GM23338 (cell line): ENCODE measurements around the gene PAQR6. TPM values are rescaled to one million over a fixed set of nuclear protein-coding genes. Genes with fewer than 3 reads are reported as not detected.

Source experiments
- ATAC-seq: fragments of 200-7000 bp; cut with Tn5 transposase; 3 replicates; pipeline ENCODE4 v1.9.1; 2020
- DNase-seq: peaks from one replicate; pipeline ENCODE4 v3.0.0-alpha.2; 2015; ENCODE audit warnings: low spot score
- H2AFZ ChIP-seq: fragments of 200-600 bp; sonication (generic); 2 replicates; pipeline ENCODE4 v1.8.0; 2016; ENCODE audit warnings: antibody characterized with exemption, mild to moderate bottlenecking, moderate library complexity
- H3F3A ChIP-seq: fragments of 200-600 bp; sonication (generic); replicated peaks from 2 replicates; pipeline ENCODE4 v1.8.0; 2017; ENCODE audit warnings: antibody characterized with exemption, mixed run types, low read depth
- H3K27ac ChIP-seq: fragments of 200-600 bp; sonication (generic); 2 replicates; pipeline ENCODE4 v1.6.1; 2016; ENCODE audit warnings: low read depth
- H3K27me3 ChIP-seq: fragments of 200-600 bp; sonication (generic); 2 replicates; pipeline ENCODE4 v1.8.0; 2016; ENCODE audit warnings: mild to moderate bottlenecking, mixed run types, moderate library complexity; ENCODE audit not compliant: insufficient read depth
- H3K36me3 ChIP-seq: fragments of 200-600 bp; sonication (generic); 2 replicates; pipeline ENCODE4 v1.8.0; 2016; ENCODE audit warnings: mild to moderate bottlenecking; ENCODE audit not compliant: insufficient read depth
- H3K4me1 ChIP-seq: fragments of 200-600 bp; sonication (generic); 2 replicates; pipeline ENCODE4 v1.8.0; 2016; ENCODE audit warnings: mild to moderate bottlenecking, moderate library complexity; ENCODE audit not compliant: insufficient read depth
- H3K4me2 ChIP-seq: fragments of 200-600 bp; sonication (generic); 2 replicates; pipeline ENCODE4 v1.7.1; 2017; ENCODE audit warnings: mixed run types
- H3K4me3 ChIP-seq: fragments of 200-600 bp; sonication (generic); 2 replicates; pipeline ENCODE4 v1.6.1; 2016; ENCODE audit warnings: mixed run types
- H3K79me2 ChIP-seq: fragments of 200-600 bp; sonication (generic); replicated peaks from 2 replicates; pipeline ENCODE4 v1.8.0; 2017; ENCODE audit warnings: mild to moderate bottlenecking; ENCODE audit not compliant: insufficient read depth
- H3K9me2 ChIP-seq: fragments of 200-600 bp; sonication (generic); 2 replicates; pipeline ENCODE4 v1.8.0; 2017; ENCODE audit not compliant: insufficient read depth
- H4K20me1 ChIP-seq: fragments of 200-600 bp; sonication (generic); replicated peaks from 2 replicates; pipeline ENCODE4 v1.8.0; 2017; ENCODE audit warnings: mild to moderate bottlenecking; ENCODE audit not compliant: insufficient read depth
- H3K27ac Mint-ChIP-seq: 2 replicates; pipeline ENCODE4 v1.8.0; 2020; ENCODE audit warnings: inconsistent platforms, mild to moderate bottlenecking, moderate library complexity, mixed read lengths
- H3K27me3 Mint-ChIP-seq: 3 replicates; pipeline ENCODE4 v1.8.0; 2022; ENCODE audit warnings: low read depth, mild to moderate bottlenecking, moderate library complexity, mixed read lengths, inconsistent platforms; ENCODE audit not compliant: insufficient read depth, poor library complexity
- H3K36me3 Mint-ChIP-seq: 3 replicates; pipeline ENCODE4 v1.8.0; 2021; ENCODE audit warnings: low read depth, mild to moderate bottlenecking, inconsistent platforms, moderate library complexity, mixed read lengths
- H3K4me1 Mint-ChIP-seq: 3 replicates; pipeline ENCODE4 v1.8.0; 2020; ENCODE audit warnings: mild to moderate bottlenecking, inconsistent platforms, mixed read lengths
- H3K4me3 Mint-ChIP-seq: 3 replicates; pipeline ENCODE4 v1.8.0; 2021; ENCODE audit warnings: moderate library complexity, mild to moderate bottlenecking, inconsistent platforms, mixed read lengths
- H3K9me3 Mint-ChIP-seq: 3 replicates; pipeline ENCODE4 v1.8.0; 2020; ENCODE audit warnings: moderate library complexity, mild to moderate bottlenecking, inconsistent platforms, mixed read lengths
- CREB1 ChIP-seq: fragments of 250-450 bp; sonication (Bioruptor Pico); IDR thresholded peaks from 2 replicates; pipeline ENCODE4 v1.5.0; 2020; ENCODE audit warnings: low read depth, mild to moderate bottlenecking, moderate library complexity
- ETS1 ChIP-seq: IDR thresholded peaks from 2 replicates; pipeline ENCODE4 v1.6.1; 2016; ENCODE audit warnings: antibody characterized with exemption
- EZH2 ChIP-seq: fragments of 200-600 bp; sonication (generic); IDR thresholded peaks from one replicate; pipeline ENCODE4 v1.8.0; 2017; ENCODE audit warnings: antibody characterized with exemption, mild to moderate bottlenecking, low read depth; ENCODE audit not compliant: unreplicated experiment
- EZH2phosphoT487 ChIP-seq: fragments of 200-600 bp; sonication (generic); IDR thresholded peaks from one replicate; pipeline ENCODE4 v1.8.1; 2018; ENCODE audit warnings: antibody characterized with exemption; ENCODE audit not compliant: unreplicated experiment
- JUNB ChIP-seq: IDR thresholded peaks from one replicate; pipeline ENCODE4 v1.6.1; 2016; ENCODE audit warnings: antibody characterized with exemption; ENCODE audit not compliant: unreplicated experiment
- NANOG ChIP-seq: IDR thresholded peaks from 2 replicates; pipeline ENCODE4 v1.6.1; 2016; ENCODE audit warnings: antibody characterized with exemption, borderline replicate concordance
- POLR2AphosphoS5 ChIP-seq: IDR thresholded peaks from 2 replicates; pipeline ENCODE4 v1.6.1; 2016; ENCODE audit warnings: antibody characterized with exemption, low read depth
- REST ChIP-seq: IDR thresholded peaks from one replicate; pipeline ENCODE4 v1.6.1; 2018; ENCODE audit warnings: antibody characterized with exemption; ENCODE audit not compliant: unreplicated experiment
- STAT1 ChIP-seq: IDR thresholded peaks from one replicate; pipeline ENCODE4 v1.6.1; 2016; ENCODE audit warnings: antibody characterized with exemption; ENCODE audit not compliant: unreplicated experiment
- ZNF114 ChIP-seq: fragments of 250-450 bp; sonication (Bioruptor Pico); IDR thresholded peaks from 2 replicates; pipeline ENCODE4 v1.5.0; 2020; ENCODE audit warnings: mild to moderate bottlenecking, moderate library complexity
- ZNF331 ChIP-seq: fragments of 250-450 bp; sonication (Bioruptor Pico); IDR thresholded peaks from 2 replicates; pipeline ENCODE4 v1.5.0; 2020; ENCODE audit warnings: low read depth, mild to moderate bottlenecking, moderate library complexity
- ZNF462 ChIP-seq: fragments of 250-450 bp; sonication (Bioruptor Pico); IDR thresholded peaks from 2 replicates; pipeline ENCODE4 v1.5.0; 2020; ENCODE audit warnings: mild to moderate bottlenecking, moderate library complexity
- polyA plus RNA-seq: library from polyadenylated mRNA; unstranded; fragments of >200 nt; fragmentation: Nextera tagmentation; extraction: Ambion mirVana; gene quantifications from 2 replicates; pipeline ENCODE4 v1.2.1, GENCODE V29; 2016
- total RNA-seq: library from RNA; depleted of rRNA; stranded (reverse); fragments of >200 nt; shearing (Covaris generic); gene quantifications from 2 replicates; pipeline ENCODE4 v1.2.3, GENCODE V29; 2014
- TF ChIP-seq, protein P1 (sequence below), 2 experiments: fragments of 200-600 bp in 1 of 2; sonication (generic) in 1 of 2; conservative IDR thresholded peaks; 2 replicates each; pipeline versions ENCODE4 v1.5.1 to v1.6.1; 2016 to 2017; ENCODE audit warnings: antibody characterized with exemption in 2 of 2, low read depth in 2 of 2, mild to moderate bottlenecking in 2 of 2, moderate library complexity in 1 of 2

PAQR6 gene
- total and polyA plus RNA-seq, 2 experiments from 2014 or later, result 2.4 to 4.2 TPM

DNA sequence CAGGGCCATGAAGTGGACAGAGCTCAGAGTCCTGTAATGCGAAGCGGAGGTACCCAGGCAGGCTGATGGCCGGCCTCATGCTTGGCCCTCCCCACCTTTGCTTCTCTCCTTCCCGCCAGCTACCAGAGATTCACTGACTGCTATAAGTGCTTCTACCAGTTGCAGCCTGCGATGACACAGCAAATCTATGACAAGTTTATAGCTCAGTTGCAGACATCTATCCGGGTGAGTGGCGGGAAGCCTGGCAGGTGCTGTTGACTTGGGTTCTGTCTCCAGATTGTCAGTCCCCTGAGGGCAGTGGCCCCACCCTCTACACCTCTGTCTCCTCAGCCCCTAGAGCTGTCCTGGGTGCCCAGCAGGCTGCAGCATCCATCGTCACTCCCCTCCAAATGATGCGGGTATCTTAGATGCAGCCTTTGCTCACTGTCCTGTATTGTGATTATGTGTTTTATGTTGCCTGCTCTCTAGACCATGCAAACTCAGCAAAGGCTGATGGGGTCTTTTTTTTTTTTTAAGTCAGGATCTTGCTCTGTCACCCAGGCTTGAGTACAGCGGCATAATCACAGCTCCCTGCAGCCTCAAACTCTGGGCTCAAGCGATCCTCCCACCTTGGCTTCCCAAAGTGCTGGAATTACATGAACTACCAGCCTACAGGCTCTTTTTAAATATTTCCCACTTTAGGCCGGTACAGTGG lies 15.5 kb downstream of the PAQR6 start:
- no peaks in the 10 kb centered on the region for H3K9me2 ChIP-seq
- H3K36me3 ChIP-seq, result peaks cover 12% of the 10 kb centered on the region
- H3F3A ChIP-seq, result peaks cover 12% of the 10 kb centered on the region; the same call in 1 of the 2 replicates
- H3K4me2 ChIP-seq, result no peak overlapping the region
- no peak overlapping the region for H2AFZ ChIP-seq
- H3K36me3 Mint-ChIP-seq, result peaks cover 40% of the 10 kb centered on the region
- no peaks in the 10 kb centered on the region for H3K79me2 ChIP-seq
- DNase-seq (no peak), ATAC-seq (peak; percentile 23; the same call in 2 of the 3 replicates)
- H3K27ac Mint-ChIP-seq, result peak overlapping the region; percentile 74
- no peak overlapping the region for H3K4me3 ChIP-seq
- H3K27me3 ChIP-seq, result no peaks in the 10 kb centered on the region
- H3K27ac ChIP-seq, result 0 out of 2 replicates have a peak overlapping the region, but pooled peaks have one; percentile 39
- no peak overlapping the region for H3K4me3 Mint-ChIP-seq
- no peaks in the 10 kb centered on the region for H3K4me1 ChIP-seq
- TF ChIP-seq ZNF462 (CRISPR knock-in tag) (no peak), ETS1 (no peak), ZNF331 (CRISPR knock-in tag) (no peak), EZH2phosphoT487 (no peak), JUNB (no peak), EZH2 (no peak), STAT1 (no peak), ZNF114 (CRISPR knock-in tag) (no peak), CREB1 (CRISPR knock-in tag) (no peak), POLR2AphosphoS5 (no peak), REST (no peak), NANOG (no peak)
- TF ChIP-seq, protein P1, sequence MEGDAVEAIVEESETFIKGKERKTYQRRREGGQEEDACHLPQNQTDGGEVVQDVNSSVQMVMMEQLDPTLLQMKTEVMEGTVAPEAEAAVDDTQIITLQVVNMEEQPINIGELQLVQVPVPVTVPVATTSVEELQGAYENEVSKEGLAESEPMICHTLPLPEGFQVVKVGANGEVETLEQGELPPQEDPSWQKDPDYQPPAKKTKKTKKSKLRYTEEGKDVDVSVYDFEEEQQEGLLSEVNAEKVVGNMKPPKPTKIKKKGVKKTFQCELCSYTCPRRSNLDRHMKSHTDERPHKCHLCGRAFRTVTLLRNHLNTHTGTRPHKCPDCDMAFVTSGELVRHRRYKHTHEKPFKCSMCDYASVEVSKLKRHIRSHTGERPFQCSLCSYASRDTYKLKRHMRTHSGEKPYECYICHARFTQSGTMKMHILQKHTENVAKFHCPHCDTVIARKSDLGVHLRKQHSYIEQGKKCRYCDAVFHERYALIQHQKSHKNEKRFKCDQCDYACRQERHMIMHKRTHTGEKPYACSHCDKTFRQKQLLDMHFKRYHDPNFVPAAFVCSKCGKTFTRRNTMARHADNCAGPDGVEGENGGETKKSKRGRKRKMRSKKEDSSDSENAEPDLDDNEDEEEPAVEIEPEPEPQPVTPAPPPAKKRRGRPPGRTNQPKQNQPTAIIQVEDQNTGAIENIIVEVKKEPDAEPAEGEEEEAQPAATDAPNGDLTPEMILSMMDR (conservative IDR thresholded peaks at IDR 0.05; ENCODE audit: low read depth in 2 of 2), result no peak
- H3K27me3 Mint-ChIP-seq, result peaks cover 8% of the 10 kb centered on the region
- no peaks in the 10 kb centered on the region for H3K9me3 Mint-ChIP-seq
- H4K20me1 ChIP-seq, result no peaks in the 10 kb centered on the region
- H3K4me1 Mint-ChIP-seq, result no peaks in the 10 kb centered on the region
